Neural progenitor cell (in vitro differentiated cells): ENCODE results near the gene TMEM62. TPM values are rescaled to one million over a fixed set of nuclear protein-coding genes. Genes with fewer than 3 reads are reported as not detected.

Experiments used
- DNase-seq: peaks from one replicate; pipeline ENCODE4 v3.0.0-alpha.2; 2016; ENCODE audit warnings: low spot score
- H2AFZ ChIP-seq: fragments of 200-600 bp; sonication (generic); replicated peaks from 2 replicates; pipeline ENCODE4 v1.6.1; 2016; ENCODE audit warnings: antibody characterized with exemption
- H3F3A ChIP-seq: fragments of 200-600 bp; sonication (generic); 2 replicates; pipeline ENCODE4 v1.6.1; 2016; ENCODE audit warnings: antibody characterized with exemption, low read depth
- H3K27ac ChIP-seq: fragments of 200-600 bp; sonication (generic); 2 replicates; pipeline ENCODE4 v1.5.1; 2016; ENCODE audit warnings: mild to moderate bottlenecking
- H3K27me3 ChIP-seq: fragments of 200-600 bp; sonication (generic); 2 replicates; pipeline ENCODE4 v1.6.1; 2016; ENCODE audit warnings: mild to moderate bottlenecking, moderate library complexity
- H3K36me3 ChIP-seq: fragments of 200-600 bp; sonication (generic); 2 replicates; pipeline ENCODE4 v1.5.1; 2016
- H3K4me1 ChIP-seq: fragments of 200-600 bp; sonication (generic); 2 replicates; pipeline ENCODE4 v1.6.1; 2016; ENCODE audit warnings: mixed run types
- H3K4me2 ChIP-seq: fragments of 200-600 bp; sonication (generic); 2 replicates; pipeline ENCODE4 v1.6.1; 2016
- H3K4me3 ChIP-seq: fragments of 200-600 bp; sonication (generic); 2 replicates; pipeline ENCODE4 v1.5.1; 2016
- H3K79me2 ChIP-seq: fragments of 200-600 bp; sonication (generic); 2 replicates; pipeline ENCODE4 v1.6.1; 2016; ENCODE audit warnings: low read depth
- H3K9ac ChIP-seq: fragments of 200-600 bp; sonication (generic); 2 replicates; pipeline ENCODE4 v1.6.1; 2016
- H3K9me3 ChIP-seq: fragments of 200-600 bp; sonication (generic); 2 replicates; pipeline ENCODE4 v1.5.1; 2016; ENCODE audit warnings: low read depth
- H4K20me1 ChIP-seq: fragments of 200-600 bp; sonication (generic); 2 replicates; pipeline ENCODE4 v1.6.1; 2016; ENCODE audit warnings: low read depth
- H3K27ac Mint-ChIP-seq: 3 replicates; pipeline ENCODE4 v1.8.0; 2021; ENCODE audit warnings: mixed read lengths
- H3K27me3 Mint-ChIP-seq: 2 replicates; pipeline ENCODE4 v1.8.0; 2022; ENCODE audit warnings: low read depth, mild to moderate bottlenecking, inconsistent platforms, moderate library complexity, mixed read lengths; ENCODE audit not compliant: insufficient read depth
- H3K36me3 Mint-ChIP-seq: 3 replicates; pipeline ENCODE4 v1.8.0; 2021; ENCODE audit warnings: mixed read lengths
- H3K4me1 Mint-ChIP-seq: 3 replicates; pipeline ENCODE4 v1.8.0; 2021; ENCODE audit warnings: mixed read lengths
- H3K4me3 Mint-ChIP-seq: 3 replicates; pipeline ENCODE4 v1.8.0; 2021; ENCODE audit warnings: mild to moderate bottlenecking, moderate library complexity, mixed read lengths
- H3K9me3 Mint-ChIP-seq: 3 replicates; pipeline ENCODE4 v1.8.0; 2020; ENCODE audit warnings: mixed read lengths
- CTCF ChIP-seq: fragments of 200-600 bp; sonication (generic); IDR thresholded peaks from 2 replicates; pipeline ENCODE4 v1.5.1; 2017; ENCODE audit warnings: antibody characterized with exemption, mild to moderate bottlenecking
- EZH2 ChIP-seq: fragments of 200-600 bp; sonication (generic); IDR thresholded peaks from 2 replicates; pipeline ENCODE4 v1.6.1; 2017; ENCODE audit warnings: antibody characterized with exemption, mild to moderate bottlenecking, moderate library complexity
- EZH2phosphoT487 ChIP-seq: fragments of 200-600 bp; sonication (generic); IDR thresholded peaks from 2 replicates; pipeline ENCODE4 v1.6.1; 2017; ENCODE audit warnings: antibody characterized with exemption
- total RNA-seq: library from RNA; depleted of rRNA; stranded (reverse); fragments of >200 nt; gene quantifications from 2 replicates; pipeline ENCODE4 v1.2.3, GENCODE V29; 2015; ENCODE audit warnings: low replicate concordance

TMEM62 gene
- total RNA-seq, 1 donor from 2014 or later = 11.9 TPM

DNA sequence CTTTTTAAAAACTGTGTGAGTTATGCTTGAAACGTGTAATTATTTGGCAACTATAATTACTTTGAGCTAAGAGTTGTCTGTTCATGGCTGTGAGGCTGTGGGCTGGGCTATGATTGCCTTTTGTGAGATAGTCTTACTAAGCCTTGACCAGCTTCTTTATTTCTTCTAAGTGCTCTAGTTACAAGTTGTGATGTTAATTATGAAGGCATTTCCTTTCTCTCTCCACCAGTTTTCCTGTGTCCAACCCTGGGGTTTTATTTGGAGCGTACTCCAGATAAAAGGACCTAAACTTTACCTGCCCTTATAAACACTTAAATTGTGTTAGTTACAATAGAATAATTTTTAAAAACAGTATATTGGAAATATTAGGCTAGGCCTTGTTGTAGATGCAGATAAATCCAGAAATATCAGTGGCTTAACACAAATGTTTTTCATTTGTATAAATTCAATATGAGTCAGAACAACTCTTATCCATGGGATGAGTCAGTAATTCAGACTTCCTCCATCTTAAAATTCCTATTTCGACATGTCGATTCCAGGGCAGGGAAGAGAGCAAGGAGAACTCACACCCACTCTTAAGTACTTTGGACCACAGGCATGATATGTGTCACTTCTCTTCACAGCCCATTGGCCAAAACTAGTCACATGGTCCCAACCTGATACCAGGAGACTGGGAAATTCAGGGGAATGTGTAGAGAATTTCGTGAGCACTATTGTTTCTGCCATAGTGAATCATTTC is 17.0 kb downstream of the TMEM62 start:
- H3K4me3 ChIP-seq = no peak overlapping the region
- no peaks in the 10 kb centered on the region for H3K36me3 ChIP-seq
- H3F3A ChIP-seq = no peaks in the 10 kb centered on the region
- no peak overlapping the region for H3K27ac ChIP-seq
- no peaks in the 10 kb centered on the region for H3K27me3 Mint-ChIP-seq
- TF ChIP-seq CTCF (no peak), EZH2phosphoT487 (no peak), EZH2 (no peak)
- no peaks in the 10 kb centered on the region for H3K27me3 ChIP-seq
- no peak overlapping the region for H2AFZ ChIP-seq
- H3K9ac ChIP-seq = no peak overlapping the region
- peaks cover 3% of the 10 kb centered on the region for H3K36me3 Mint-ChIP-seq
- H3K79me2 ChIP-seq = no peaks in the 10 kb centered on the region
- no peak overlapping the region for H3K4me2 ChIP-seq
- no peak overlapping the region for H3K4me3 Mint-ChIP-seq
- no peak overlapping the region for H3K27ac Mint-ChIP-seq
- no peaks in the 10 kb centered on the region for H3K9me3 Mint-ChIP-seq
- H3K4me1 ChIP-seq = no peaks in the 10 kb centered on the region
- H3K4me1 Mint-ChIP-seq = no peaks in the 10 kb centered on the region
- H4K20me1 ChIP-seq = no peaks in the 10 kb centered on the region
- no peaks in the 10 kb centered on the region for H3K9me3 ChIP-seq
- no peak for DNase-seq

DNA sequence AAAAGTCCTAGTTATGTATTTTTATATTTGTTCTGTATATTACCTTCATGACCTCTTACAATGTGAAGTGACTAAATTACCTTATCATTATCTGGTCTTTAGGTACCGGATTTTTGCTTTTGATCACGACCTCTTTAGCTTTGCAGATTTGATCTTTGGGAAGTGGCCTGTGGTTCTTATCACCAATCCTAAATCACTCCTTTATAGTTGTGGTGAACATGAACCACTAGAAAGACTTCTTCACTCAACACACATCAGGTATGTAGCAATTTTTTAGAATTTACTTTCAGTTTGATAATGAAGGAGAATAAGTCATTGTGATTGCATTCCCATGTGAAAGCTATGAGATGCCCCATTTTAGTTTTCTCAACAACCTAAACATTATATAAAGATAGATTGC is 18.3 kb downstream of the TMEM62 start:
- Histone ChIP-seq H3K4me1 (no peaks in the 10 kb centered on the region), H2AFZ (no peak overlapping the region), H4K20me1 (no peaks in the 10 kb centered on the region), H3K27ac (no peak overlapping the region), H3K36me3 (no peaks in the 10 kb centered on the region), H3K9ac (no peak overlapping the region), H3K27me3 (no peaks in the 10 kb centered on the region), H3K4me3 (no peak overlapping the region), H3F3A (no peaks in the 10 kb centered on the region), H3K9me3 (no peaks in the 10 kb centered on the region), H3K4me2 (no peak overlapping the region), H3K79me2 (no peaks in the 10 kb centered on the region)
- Mint-ChIP-seq H3K36me3 (peaks cover 3% of the 10 kb centered on the region), H3K9me3 (no peaks in the 10 kb centered on the region), H3K27me3 (no peaks in the 10 kb centered on the region), H3K4me3 (no peak overlapping the region), H3K4me1 (no peaks in the 10 kb centered on the region), H3K27ac (no peak overlapping the region)
- TF ChIP-seq EZH2 = no peak
- no peak for TF ChIP-seq CTCF
- TF ChIP-seq EZH2phosphoT487 = no peak
- no peak for DNase-seq

DNA sequence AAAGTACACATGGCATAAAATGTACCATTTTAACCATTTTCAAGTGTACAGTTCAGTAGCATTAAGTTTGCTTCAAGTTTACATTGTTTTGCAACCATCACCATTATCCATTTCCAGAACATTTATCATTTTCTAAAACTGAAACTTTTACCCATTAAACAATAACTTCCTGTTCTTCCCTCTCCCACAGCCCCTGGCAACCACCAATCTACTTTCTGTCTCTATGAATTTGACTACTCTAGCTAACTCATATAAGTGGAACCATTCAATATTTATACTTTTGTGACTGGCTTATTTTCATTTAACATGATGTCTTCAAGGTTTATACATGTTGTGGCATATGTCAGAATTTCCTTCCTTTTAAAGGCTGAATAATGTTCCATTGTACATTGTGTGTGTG is 19.9 kb downstream of the TMEM62 start:
- Histone ChIP-seq H3K9me3 (no peaks in the 10 kb centered on the region), H3K4me3 (no peak overlapping the region), H3K4me2 (no peak overlapping the region), H3K36me3 (no peaks in the 10 kb centered on the region), H3K79me2 (no peaks in the 10 kb centered on the region), H3K27ac (no peak overlapping the region), H3F3A (no peaks in the 10 kb centered on the region), H2AFZ (no peak overlapping the region), H3K9ac (no peak overlapping the region), H3K27me3 (no peaks in the 10 kb centered on the region), H4K20me1 (no peaks in the 10 kb centered on the region), H3K4me1 (no peaks in the 10 kb centered on the region)
- Mint-ChIP-seq H3K27me3 (no peaks in the 10 kb centered on the region), H3K27ac (no peak overlapping the region), H3K9me3 (no peaks in the 10 kb centered on the region), H3K4me3 (no peak overlapping the region), H3K36me3 (peaks cover 3% of the 10 kb centered on the region), H3K4me1 (no peaks in the 10 kb centered on the region)
- no peak for DNase-seq
- TF ChIP-seq EZH2 (no peak), CTCF (no peak), EZH2phosphoT487 (no peak)
